ENCODE results near the gene WDR90.

- TF ChIP-seq CTCF (IDR thresholded peaks at IDR 0.05) (no peak), POLR2A (IDR thresholded peaks at IDR 0.05) (no peak)
Observed at GRCh38 chr16:659618-660017, 10.5 kb downstream of the WDR90 start.

Data from body of pancreas (tissue), 4 donors.